ENCODE results near the gene CSKMT. TPM values are rescaled to one million over a fixed set of nuclear protein-coding genes. Genes with fewer than 3 reads are reported as not detected.
"Not testable (repeated sequence)": the region's sequence is repeated elsewhere in the genome, so short reads cannot be mapped to it uniquely, and the experiment has no call there.

The CSKMT gene
- 9.8 and 15.7 TPM in 2 replicates for total RNA-seq (2014; rRNA removed; shearing (Covaris generic))

- Histone ChIP-seq H3K27me3 (replicated peaks) (no peaks in the 10 kb centered on the region), H3K27ac (peak within 1 kb of the TSS; percentile 37), H3K4me1 (replicated peaks) (peaks cover 14% of the 10 kb centered on the region), H3K36me3 (peaks cover 60% of the 10 kb centered on the region), H3K4me3 (peak within 1 kb of the TSS; percentile 61), H3K9me3 (replicated peaks) (no peaks in the 10 kb centered on the region; the same call in 1 of the 2 replicates)
- DNase-seq (ENCODE audit: low read depth in 1 of 2, low spot score in 2 of 2): peak; percentile 98 to 99
These were observed at the start of gene CSKMT, which contains the start of gene C11orf98 for GRCh38 chr11:62665075-62665598. CSKMT (plus strand) TSS chr11:62665312; CDS start chr11:62665880, 568 bp downstream. C11orf98 (minus strand) TSS chr11:62665210; CDS start chr11:62665169, 41 bp downstream.

- peaks cover 13% of the 10 kb centered on the region for H3K4me1 ChIP-seq (replicated peaks)
- no peaks in the 10 kb centered on the region for H3K27me3 ChIP-seq (replicated peaks)
These were observed 49.6 kb upstream of the CSKMT start for GRCh38 chr11:62615521-62615920.

GRCh38 chr11:62616957-62617356, 48.2 kb upstream of the CSKMT start:
- H3K4me1 ChIP-seq (replicated peaks); H3K9me3 ChIP-seq (replicated peaks); H3K27me3 ChIP-seq (replicated peaks); H3K27ac ChIP-seq; H3K4me3 ChIP-seq; DNase-seq (ENCODE audit: low read depth in 1 of 2, low spot score in 2 of 2): not testable (repeated sequence)
- peaks cover 39% of the 10 kb centered on the region for H3K36me3 ChIP-seq

More at GRCh38 chr11:62615521-62615920, 49.6 kb upstream of the CSKMT start:
- no peak overlapping the region for H3K4me3 ChIP-seq
- no peak overlapping the region for H3K27ac ChIP-seq
- no peak for DNase-seq (ENCODE audit: low read depth in 1 of 2, low spot score in 2 of 2)
- peaks cover 46% of the 10 kb centered on the region for H3K36me3 ChIP-seq
- no peaks in the 10 kb centered on the region for H3K9me3 ChIP-seq (replicated peaks)

GRCh38 chr11:62621027-62621566, 44.0 kb upstream of the CSKMT start:
- Histone ChIP-seq H3K36me3 (peaks cover 41% of the 10 kb centered on the region), H3K27ac (peak overlapping the region; percentile 17; the same call in 1 of the 2 replicates), H3K4me1 (replicated peaks) (peaks cover 9% of the 10 kb centered on the region), H3K9me3 (replicated peaks) (no peaks in the 10 kb centered on the region), H3K27me3 (replicated peaks) (no peaks in the 10 kb centered on the region), H3K4me3 (peak overlapping the region; percentile 55)
- DNase-seq (ENCODE audit: low read depth in 1 of 2, low spot score in 2 of 2): no peak

- peak; percentile 98 to 100 for DNase-seq (ENCODE audit: low read depth in 1 of 2, low spot score in 2 of 2)
- peaks cover 9% of the 10 kb centered on the region for H3K4me1 ChIP-seq (replicated peaks)
- H3K4me3 ChIP-seq: peak within 1 kb of the TSS; percentile 55
- H3K27ac ChIP-seq: peak within 1 kb of the TSS; percentile 71
- peaks cover 41% of the 10 kb centered on the region for H3K36me3 ChIP-seq
- H3K9me3 ChIP-seq (replicated peaks): no peaks in the 10 kb centered on the region
- H3K27me3 ChIP-seq (replicated peaks): no peaks in the 10 kb centered on the region
These were observed 43.3 kb upstream of the CSKMT start, which contains the start of gene B3GAT3 for GRCh38 chr11:62621567-62622470. B3GAT3 (minus strand) TSS chr11:62621986; CDS start chr11:62621947, 39 bp downstream.

GRCh38 chr11:62622476-62623089, 42.5 kb upstream of the CSKMT start:
- Histone ChIP-seq H3K27me3 (replicated peaks) (no peaks in the 10 kb centered on the region), H3K9me3 (replicated peaks) (no peaks in the 10 kb centered on the region), H3K4me1 (replicated peaks) (peaks cover 9% of the 10 kb centered on the region), H3K4me3 (peak overlapping the region; percentile 55), H3K36me3 (peaks cover 41% of the 10 kb centered on the region), H3K27ac (peak overlapping the region; percentile 71)
- no peak for DNase-seq (ENCODE audit: low read depth in 1 of 2, low spot score in 2 of 2)

GRCh38 chr11:62627713-62628112, 37.4 kb upstream of the CSKMT start:
- peaks cover 84% of the 10 kb centered on the region for H3K36me3 ChIP-seq
- no peaks in the 10 kb centered on the region for H3K27me3 ChIP-seq (replicated peaks)
- no peak overlapping the region for H3K27ac ChIP-seq
- no peaks in the 10 kb centered on the region for H3K9me3 ChIP-seq (replicated peaks)
- no peak overlapping the region for H3K4me3 ChIP-seq
- H3K4me1 ChIP-seq (replicated peaks): no peaks in the 10 kb centered on the region
- DNase-seq (ENCODE audit: low read depth in 1 of 2, low spot score in 2 of 2): no peak

- Histone ChIP-seq H3K4me3 (no peak overlapping the region), H3K9me3 (replicated peaks) (no peaks in the 10 kb centered on the region), H3K27me3 (replicated peaks) (no peaks in the 10 kb centered on the region), H3K36me3 (peaks cover 100% of the 10 kb centered on the region), H3K4me1 (replicated peaks) (no peaks in the 10 kb centered on the region), H3K27ac (no peak overlapping the region)
- DNase-seq (ENCODE audit: low read depth in 1 of 2, low spot score in 2 of 2): no peak
These were observed 32.6 kb upstream of the CSKMT start for GRCh38 chr11:62632492-62632891.

GRCh38 chr11:62644220-62644619, 20.9 kb upstream of the CSKMT start:
- Histone ChIP-seq H3K4me3 (no peak overlapping the region), H3K27me3 (replicated peaks) (no peaks in the 10 kb centered on the region), H3K27ac (no peak overlapping the region), H3K36me3 (peaks cover 77% of the 10 kb centered on the region), H3K4me1 (replicated peaks) (peaks cover 15% of the 10 kb centered on the region), H3K9me3 (replicated peaks) (no peaks in the 10 kb centered on the region)
- no peak for DNase-seq (ENCODE audit: low read depth in 1 of 2, low spot score in 2 of 2)

- no peaks in the 10 kb centered on the region for H3K27me3 ChIP-seq (replicated peaks)
- no peaks in the 10 kb centered on the region for H3K9me3 ChIP-seq (replicated peaks)
These were observed 19.5 kb upstream of the CSKMT start for GRCh38 chr11:62645671-62645945.

GRCh38 chr11:62645946-62646824, 18.9 kb upstream of the CSKMT start, which contains the start of gene GANAB:
GANAB (minus strand) TSS chr11:62646613; CDS start chr11:62646599, 14 bp downstream.
- peaks cover 15% of the 10 kb centered on the region for H3K4me1 ChIP-seq (replicated peaks)
- DNase-seq (ENCODE audit: low read depth in 1 of 2, low spot score in 2 of 2): peak; percentile 96 to 100
- H3K4me3 ChIP-seq: peak within 1 kb of the TSS; percentile 77
- no peaks in the 10 kb centered on the region for H3K9me3 ChIP-seq (replicated peaks)
- peaks cover 80% of the 10 kb centered on the region for H3K36me3 ChIP-seq
- peak within 1 kb of the TSS; percentile 67 for H3K27ac ChIP-seq
- no peaks in the 10 kb centered on the region for H3K27me3 ChIP-seq (replicated peaks)

More at GRCh38 chr11:62645671-62645945, 19.5 kb upstream of the CSKMT start:
- Histone ChIP-seq H3K27ac (peak overlapping the region; percentile 67; the same call in 1 of the 2 replicates), H3K4me3 (peak overlapping the region; percentile 77), H3K4me1 (replicated peaks) (peaks cover 15% of the 10 kb centered on the region), H3K36me3 (peaks cover 82% of the 10 kb centered on the region)
- DNase-seq (ENCODE audit: low read depth in 1 of 2, low spot score in 2 of 2): no peak

GRCh38 chr11:62646825-62647608, 18.1 kb upstream of the CSKMT start:
- no peak overlapping the region for H3K27ac ChIP-seq

More at GRCh38 chr11:62646825-62647608, 18.1 kb upstream of the CSKMT start:
- no peaks in the 10 kb centered on the region for H3K9me3 ChIP-seq (replicated peaks)
- no peak overlapping the region for H3K4me3 ChIP-seq
- H3K36me3 ChIP-seq: peaks cover 77% of the 10 kb centered on the region
- DNase-seq (ENCODE audit: low read depth in 1 of 2, low spot score in 2 of 2): no peak
- no peaks in the 10 kb centered on the region for H3K27me3 ChIP-seq (replicated peaks)
- peaks cover 15% of the 10 kb centered on the region for H3K4me1 ChIP-seq (replicated peaks)
